GM18520 (cell line): Measurements from ENCODE around the gene RNF144B.
A peak's percentile ranks its signal among the peaks of the same experiment; 100 is the strongest.

Source experiments
- ATAC-seq: cut with Tn5 transposase; IDR thresholded peaks from one replicate; pipeline ENCODE4 v1.9.1; 2021; ENCODE audit not compliant: unreplicated experiment

RNF144B gene

GRCh38 chr6:18478610-18479009, 91.5 kb downstream of the RNF144B start:
- no peak for ATAC-seq

GRCh38 chr6:18481870-18482269, 94.7 kb downstream of the RNF144B start:
- no peak for ATAC-seq

- ATAC-seq, result no peak
These were observed 98.7 kb downstream of the RNF144B start for GRCh38 chr6:18485660-18486435.

- no peak for ATAC-seq
These were observed 100.9 kb downstream of the RNF144B start for GRCh38 chr6:18488004-18488403.

GRCh38 chr6:18488526-18489270, 101.5 kb downstream of the RNF144B start:
- ATAC-seq, result no peak

GRCh38 chr6:18489335-18489734, 102.2 kb downstream of the RNF144B start:
- no peak for ATAC-seq

- no peak for ATAC-seq
These were observed 104.3 kb downstream of the RNF144B start for GRCh38 chr6:18491308-18492045.

- no peak for ATAC-seq
These were observed 105.8 kb downstream of the RNF144B start for GRCh38 chr6:18492972-18493371.

- ATAC-seq, result no peak
These were observed 106.3 kb downstream of the RNF144B start for GRCh38 chr6:18493382-18493891.

- ATAC-seq, result no peak
These were observed 106.8 kb downstream of the RNF144B start for GRCh38 chr6:18493925-18494324.

GRCh38 chr6:18495236-18495635, 108.1 kb downstream of the RNF144B start:
- no peak for ATAC-seq

- no peak for ATAC-seq
These were observed 109.3 kb downstream of the RNF144B start for GRCh38 chr6:18496462-18496861.

- no peak for ATAC-seq
These were observed 109.9 kb downstream of the RNF144B start for GRCh38 chr6:18497006-18497405.

GRCh38 chr6:18498408-18498807, 111.3 kb downstream of the RNF144B start:
- ATAC-seq, result no peak

GRCh38 chr6:18500921-18501662, 113.9 kb downstream of the RNF144B start:
- ATAC-seq, result no peak

- no peak for ATAC-seq
These were observed 114.5 kb downstream of the RNF144B start for GRCh38 chr6:18501663-18502013.

GRCh38 chr6:18503206-18503592, 116.0 kb downstream of the RNF144B start:
- ATAC-seq, result no peak

- ATAC-seq, result peak; percentile 70
These were observed 116.6 kb downstream of the RNF144B start for GRCh38 chr6:18503593-18504231.

GRCh38 chr6:18504232-18504596, 117.1 kb downstream of the RNF144B start:
- ATAC-seq, result no peak

GRCh38 chr6:18506382-18507017, 119.3 kb downstream of the RNF144B start:
- no peak for ATAC-seq
